DMS153 treated with DMSO at 0.1 percent for 48 hours (cell line): ENCODE data around the gene NDUFB2.
"Not testable (repeated sequence)": the region's sequence is repeated elsewhere in the genome, so short reads cannot be mapped to it uniquely, and the experiment has no call there.

ENCODE experiments used
- DNase-seq: peaks from one replicate; lab custom pipeline; 2025; ENCODE audit not compliant: unreplicated experiment; lab: John Stamatoyannopoulos, UW

The NDUFB2 gene

DNA sequence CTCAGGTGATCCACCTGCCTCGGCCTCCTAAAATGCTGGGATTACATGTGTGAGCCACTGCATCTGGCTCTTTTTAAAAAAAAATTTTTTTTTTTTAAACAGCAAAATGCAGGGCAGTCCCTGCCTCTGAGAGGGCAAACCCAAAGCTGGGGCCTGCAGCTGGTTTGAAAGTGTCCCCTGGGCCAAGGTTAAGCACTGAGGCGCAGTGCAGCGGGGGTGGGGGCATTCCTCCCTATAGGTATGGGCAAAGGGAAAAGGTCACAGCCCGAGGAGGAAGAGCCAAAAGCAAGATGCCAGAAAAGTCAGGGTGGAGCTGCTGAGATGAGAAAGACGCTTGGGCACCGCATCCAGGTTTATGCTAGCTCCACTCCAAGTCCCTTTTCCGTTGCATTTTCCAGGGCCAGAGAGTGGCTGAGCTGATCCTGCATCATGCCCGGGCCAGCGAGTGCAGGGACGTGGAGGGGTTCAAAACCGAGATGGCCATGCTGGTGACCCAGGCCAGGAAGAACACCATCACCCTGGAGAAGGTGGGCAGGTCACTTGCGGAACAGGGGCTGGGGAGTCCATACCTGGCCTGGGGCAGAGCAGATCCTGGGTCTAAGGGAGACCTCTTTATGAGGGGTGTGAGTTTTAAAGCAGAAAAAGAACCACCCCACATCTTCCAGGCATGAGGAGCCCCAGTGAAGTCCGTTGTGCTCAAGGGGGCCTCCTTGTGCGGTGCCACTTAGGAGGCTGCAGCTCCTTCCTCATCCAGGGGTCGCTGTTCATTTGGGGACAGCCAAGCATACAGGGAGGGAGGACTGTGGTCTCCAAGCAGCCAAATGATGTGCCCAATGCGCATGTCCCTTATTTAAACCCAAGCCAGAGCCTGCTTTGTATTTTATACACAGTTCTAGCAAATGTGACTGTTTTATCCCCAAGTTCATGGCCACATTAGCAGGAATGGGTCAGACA is 7.0 kb upstream of the NDUFB2 start:
- no peak for DNase-seq

DNA sequence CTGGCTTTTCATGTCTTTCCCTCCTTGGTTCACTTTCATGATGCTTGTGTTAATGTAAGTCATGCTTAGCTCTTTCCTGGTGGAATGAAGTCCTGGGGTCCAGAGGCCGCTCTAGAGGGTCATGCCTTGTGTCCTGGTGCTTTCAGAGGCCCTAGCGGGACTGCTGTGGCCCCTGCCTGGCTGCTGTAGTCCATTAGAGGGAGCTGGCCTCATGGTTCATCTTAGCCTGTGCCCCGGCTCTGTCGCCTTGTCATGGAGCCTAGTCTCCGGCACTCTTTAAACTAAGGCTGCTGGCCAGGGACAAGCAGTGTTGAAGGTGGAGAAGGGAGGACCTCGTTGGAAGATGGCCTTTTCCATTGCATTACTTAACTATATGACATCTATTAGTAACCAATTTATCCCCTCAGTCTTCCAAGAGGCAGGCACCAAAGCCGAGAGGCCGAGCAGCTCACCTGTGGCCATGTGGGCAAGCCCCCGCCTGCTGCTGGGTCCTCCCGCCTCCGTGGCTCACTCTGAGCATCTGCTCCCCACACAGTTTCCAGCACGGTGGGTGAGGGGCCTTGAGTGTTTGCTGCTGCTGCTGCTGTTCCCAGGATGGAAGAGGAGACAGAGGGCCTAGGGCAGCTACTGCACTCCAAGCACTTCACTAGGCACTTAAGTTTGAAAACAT is 5.0 kb upstream of the NDUFB2 start:
- no peak for DNase-seq

DNA sequence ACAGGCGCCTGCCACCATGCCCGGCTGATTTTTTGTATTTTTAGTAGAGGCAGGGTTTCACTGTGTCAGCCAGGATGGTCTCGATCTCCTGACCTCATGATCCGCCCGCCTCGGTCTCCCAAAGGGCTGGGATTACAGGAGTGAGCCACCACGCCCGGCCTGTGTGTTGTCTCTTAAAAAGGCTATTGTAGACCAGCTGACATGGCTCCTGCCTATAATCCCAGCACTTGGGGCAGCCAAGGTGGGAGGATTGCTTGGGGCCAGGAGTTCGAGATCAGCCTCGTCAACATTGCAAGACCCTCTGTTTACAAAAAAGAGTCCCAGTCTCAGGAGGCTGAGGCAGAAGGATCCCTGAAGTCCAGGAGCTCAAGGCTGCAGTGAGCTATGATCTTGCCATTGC is 2.7 kb upstream of the NDUFB2 start:
- DNase-seq: not testable (repeated sequence)

DNA sequence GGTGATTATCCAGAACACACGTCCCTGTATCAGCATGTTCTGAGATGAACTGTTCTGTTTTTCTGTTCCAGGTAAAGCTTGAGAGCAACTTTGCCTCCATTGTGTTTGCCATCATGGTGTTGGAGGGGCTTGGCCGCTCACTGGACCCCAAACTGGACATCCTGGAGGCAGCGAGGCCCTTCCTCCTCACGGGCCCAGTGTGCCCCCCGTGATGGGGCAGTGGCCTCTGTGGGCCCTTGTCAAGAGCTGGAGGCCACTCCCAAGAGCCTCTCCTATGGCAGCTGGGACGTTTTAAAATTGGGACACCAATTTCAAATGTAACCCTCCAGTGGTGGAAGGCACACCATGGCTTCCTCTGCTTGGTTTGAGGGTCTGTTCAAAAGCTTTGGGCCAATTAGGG is 1.9 kb upstream of the NDUFB2 start:
- DNase-seq: no peak

DNA sequence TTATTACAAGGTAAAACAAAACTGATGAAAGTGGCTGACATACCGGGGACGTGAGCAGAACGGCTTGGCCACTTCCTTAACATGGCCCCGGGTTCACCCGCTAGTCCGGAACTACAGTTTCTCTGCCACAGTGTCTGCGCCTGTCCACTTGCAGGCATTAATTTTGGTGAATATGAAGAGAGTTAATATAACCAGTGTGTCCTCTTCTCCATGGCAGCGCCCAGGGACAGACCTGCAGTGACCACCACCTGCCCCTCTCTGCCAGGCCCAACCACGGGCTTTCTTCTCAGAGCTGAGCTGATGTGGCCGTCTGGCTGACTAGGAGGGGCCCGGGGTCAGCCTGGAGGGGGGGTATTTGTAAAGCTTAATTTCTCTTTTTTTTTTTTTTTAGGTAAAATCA is 1.1 kb upstream of the NDUFB2 start:
- DNase-seq: no peak

DNA sequence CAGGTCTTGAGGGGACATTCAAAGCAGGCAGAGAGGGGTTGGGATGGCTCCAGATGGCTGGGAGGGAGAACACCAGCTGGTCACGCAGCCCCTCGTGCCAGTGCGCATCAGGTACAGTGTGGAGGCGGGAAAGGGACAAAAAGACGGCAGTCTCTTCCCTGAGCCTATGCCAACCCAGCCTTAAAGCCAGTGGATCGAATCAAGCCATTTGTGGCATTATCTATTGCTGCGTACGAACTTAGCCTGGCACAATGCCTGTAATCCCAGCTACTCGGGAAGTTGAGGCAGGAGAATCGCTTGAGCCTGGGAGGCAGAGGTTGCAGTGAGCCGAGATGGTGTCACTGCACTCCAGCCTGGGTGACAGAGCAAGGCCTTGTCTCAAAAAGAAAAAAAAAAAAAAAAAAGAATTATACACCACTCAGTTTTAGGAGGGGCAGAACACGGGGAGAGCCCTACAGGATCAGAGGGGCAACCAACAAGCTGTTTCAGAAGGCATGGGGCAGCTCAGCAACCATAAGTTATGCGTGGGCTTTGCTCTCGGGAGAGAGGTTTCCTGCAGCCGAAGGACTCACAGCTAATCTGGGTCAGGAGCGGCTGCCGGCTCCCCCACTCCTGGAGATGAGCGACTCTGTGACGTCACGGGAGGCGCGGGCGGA is 356 bp upstream of the NDUFB2 start:
- DNase-seq: no peak

DNA sequence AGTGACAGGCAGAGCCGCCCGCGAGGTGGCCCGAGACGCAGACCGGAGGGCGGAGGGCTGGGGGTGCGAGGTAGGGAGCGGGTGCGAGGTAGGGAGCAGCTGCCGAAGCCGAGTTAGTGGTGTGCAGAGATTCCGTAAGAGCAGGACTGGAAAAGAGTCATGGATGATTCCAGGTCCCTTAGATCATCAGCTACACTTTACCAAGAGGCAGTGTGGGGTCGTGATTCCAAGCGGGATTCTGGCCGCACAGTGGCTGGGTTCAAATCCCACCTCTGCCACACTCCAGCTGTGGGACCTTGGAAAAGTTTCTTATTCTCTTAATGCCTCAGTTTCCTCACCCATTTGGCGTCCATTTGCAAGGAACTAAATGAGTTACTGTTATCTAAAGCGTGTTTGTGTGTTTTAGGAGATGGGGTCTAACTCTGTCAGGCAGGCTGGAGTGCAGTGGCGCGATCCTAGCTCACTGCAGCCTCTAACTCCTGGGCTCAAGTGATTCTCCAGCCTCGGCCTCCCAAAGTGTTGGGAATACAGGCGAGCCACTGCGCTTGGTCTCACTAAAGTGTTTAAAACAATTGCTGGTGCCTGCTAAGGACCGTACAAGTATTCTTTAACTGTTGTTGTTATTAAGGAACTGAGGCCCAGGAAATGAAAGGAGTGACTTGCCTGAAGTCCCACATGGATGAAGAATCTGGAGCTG is 1.1 kb downstream of the NDUFB2 start:
- DNase-seq: no peak

DNA sequence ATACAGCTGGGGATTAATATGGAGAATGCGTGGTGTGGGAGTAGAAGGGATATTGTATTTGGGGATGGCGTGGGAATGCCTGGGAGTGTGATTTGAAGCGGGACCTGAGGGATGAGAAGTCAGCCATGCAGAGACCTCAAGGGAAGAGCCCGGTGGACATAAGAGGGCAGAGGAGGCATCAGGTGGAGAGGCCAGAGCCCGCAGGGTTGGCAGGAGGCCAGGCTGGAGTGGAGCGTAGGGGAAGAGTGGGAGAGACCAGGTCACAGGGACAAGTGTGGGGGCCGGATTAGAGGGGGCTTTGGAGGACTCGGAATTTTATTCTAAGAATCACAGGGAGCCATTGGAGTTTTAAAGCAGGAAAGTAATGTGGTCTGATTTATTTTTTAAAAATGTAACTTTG is 2.0 kb downstream of the NDUFB2 start:
- DNase-seq: no peak

DNA sequence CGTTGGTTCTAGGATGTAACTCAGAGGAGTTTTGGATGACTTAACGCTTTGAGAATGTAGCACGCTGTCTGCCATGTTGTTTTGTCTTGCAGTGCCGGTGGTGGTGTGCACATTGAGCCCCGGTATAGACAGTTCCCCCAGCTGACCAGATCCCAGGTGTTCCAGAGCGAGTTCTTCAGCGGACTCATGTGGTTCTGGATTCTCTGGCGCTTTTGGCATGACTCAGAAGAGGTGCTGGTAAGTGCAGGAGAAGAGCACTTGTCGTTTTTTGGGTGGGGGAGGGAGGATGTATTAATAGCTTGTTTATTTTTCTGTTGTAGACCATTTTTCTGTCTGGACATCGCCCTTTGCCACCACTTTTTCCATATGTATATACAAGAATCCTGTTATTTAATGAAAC is 6.3 kb downstream of the NDUFB2 start:
- DNase-seq: no peak

DNA sequence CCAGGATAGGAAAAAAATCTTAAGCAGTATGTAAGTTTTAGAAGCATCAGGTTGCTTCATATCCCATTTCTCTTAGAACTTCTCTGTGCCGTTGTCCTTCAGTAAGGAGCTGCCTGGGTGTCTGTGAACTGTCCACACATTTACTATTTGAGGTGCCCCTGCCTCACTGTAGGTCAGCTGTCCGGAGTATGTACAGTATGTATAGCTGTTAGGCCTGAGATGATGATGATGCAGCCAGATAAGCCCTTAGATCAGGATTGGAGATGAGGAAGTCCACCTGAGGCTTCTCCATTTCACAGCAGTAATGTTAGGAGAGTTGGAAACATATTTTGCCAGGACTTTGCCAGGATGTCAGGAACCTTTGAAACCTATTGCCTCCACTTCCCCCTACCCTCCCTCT is 7.7 kb downstream of the NDUFB2 start:
- no peak for DNase-seq

DNA sequence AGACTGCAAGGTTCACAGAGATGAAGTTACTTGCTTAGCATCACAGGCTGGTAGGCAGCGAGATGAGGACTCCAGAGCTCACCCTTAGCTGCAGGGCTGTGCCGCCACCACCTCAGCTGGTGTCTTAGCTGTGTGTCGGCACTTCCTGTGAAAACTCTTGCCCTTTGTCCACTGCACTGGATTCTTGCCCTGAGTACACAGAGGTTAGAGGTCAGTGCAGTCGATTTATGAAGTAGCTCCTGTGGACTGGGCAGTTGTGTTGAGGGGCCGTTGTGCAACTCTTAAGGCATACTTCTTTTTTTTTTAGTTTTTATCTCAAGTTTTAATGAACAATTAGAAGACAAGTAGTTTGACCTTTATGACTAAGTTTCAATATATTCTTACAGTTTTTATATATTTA is 10.6 kb downstream of the NDUFB2 start:
- no peak for DNase-seq

DNA sequence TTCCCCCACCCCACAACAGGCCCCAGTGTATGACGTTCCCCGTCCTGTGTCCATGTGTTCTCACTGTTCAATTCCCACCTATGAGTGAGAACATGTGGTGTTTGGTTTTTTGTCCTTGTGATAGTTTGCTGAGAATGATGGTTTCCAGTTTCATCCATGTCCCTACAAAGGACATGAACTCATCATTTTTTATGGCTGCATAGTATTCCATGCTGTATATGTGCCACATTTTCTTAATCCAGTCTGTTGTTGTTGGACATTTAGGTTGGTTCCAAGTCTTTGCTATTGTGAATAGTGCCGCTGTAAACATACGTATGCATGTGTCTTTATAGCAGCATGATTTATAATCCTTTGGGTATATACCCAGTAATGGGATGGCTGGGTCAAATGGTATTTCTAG is 12.3 kb downstream of the NDUFB2 start:
- DNase-seq: not testable (repeated sequence)

DNA sequence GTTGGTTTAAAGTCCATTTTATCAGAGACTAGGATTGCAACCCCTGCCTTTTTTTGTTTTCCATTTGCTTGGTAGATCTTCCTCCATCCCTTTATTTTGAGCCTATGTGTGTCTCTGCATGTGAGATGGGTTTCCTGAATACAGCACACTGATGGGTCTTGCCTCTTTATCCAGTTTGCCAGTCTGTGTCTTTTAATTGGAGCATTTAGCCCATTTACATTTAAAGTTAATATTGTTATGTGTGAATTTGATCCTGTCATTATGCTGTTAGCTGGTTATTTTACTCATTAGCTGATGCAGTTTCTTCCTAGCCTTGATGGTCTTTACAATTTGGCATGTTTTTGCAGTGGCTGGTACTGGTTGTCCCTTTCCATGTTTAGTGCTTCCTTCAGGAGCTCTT is 15.9 kb downstream of the NDUFB2 start:
- DNase-seq: not testable (repeated sequence)

DNA sequence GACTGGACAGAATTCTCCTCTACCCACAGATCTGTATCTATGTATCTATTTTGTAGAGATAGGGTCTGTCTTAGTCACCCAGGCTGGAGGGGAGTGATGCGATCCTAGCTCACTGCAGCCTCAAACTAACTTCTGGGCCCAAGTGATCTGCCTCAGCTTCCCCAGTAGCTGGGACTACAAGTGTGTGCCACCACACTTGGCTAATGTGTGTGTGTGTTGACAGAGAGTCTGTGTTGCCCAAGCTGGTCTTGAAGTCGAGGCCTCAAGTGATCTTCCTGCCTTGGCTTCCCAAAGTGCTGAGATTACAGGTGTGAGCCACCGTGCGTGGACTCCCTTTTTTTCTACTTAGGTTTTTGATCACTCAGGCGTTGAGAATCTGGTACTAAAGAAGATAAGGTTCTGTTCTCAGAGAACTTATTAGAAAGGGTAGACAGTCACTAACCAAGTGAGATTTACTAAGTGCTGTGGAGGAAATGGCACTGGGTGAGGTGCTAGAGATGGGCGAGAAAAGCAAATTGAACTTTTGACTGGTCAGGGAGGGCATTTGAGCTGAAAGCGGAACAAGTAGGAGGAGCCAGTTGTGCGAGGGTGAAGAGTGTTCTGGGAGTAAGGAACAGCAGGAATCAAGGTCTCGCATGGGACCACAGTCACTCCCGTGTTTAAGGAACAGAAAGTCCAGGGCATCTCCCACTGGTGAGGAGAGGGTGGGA is 18.0 kb downstream of the NDUFB2 start:
- no peak for DNase-seq

DNA sequence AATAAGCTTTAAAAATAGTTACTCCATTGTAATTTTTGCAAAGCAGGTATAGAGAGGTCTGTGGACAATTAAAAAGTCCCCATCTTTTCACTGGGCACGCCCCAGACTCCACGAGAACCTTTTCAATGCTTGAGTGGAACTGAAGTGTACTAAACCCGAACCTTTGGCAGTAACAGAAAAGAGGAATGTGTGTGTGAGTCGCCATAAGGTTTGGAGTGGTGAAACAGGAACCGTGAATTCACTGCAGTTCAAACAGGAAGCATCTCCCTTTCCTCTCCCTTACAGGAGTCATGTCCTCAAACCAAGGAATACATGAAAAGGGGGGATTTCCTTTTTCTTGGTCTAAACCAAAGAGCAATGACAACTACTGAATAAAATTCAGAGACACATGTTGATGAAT is 23.2 kb downstream of the NDUFB2 start:
- no peak for DNase-seq

DNA sequence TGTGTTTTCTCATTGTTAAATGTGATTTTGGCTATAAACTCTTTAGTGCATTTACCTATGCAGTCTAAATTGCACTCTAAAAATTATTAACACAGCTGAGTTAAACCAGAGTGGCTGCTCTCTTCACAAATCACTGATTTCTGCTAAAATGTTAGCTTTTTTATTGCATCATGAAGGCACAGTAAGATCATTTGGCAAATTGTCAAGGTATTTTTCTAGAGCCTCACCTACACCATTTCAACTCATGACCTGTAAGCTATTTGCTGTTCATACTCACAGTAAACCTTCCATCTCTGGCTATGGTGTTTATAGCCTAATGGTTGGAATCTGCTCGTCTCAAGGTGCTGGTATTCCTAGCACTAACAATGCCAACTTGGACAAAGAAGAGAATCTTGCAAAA is 25.7 kb downstream of the NDUFB2 start:
- DNase-seq: no peak

DNA sequence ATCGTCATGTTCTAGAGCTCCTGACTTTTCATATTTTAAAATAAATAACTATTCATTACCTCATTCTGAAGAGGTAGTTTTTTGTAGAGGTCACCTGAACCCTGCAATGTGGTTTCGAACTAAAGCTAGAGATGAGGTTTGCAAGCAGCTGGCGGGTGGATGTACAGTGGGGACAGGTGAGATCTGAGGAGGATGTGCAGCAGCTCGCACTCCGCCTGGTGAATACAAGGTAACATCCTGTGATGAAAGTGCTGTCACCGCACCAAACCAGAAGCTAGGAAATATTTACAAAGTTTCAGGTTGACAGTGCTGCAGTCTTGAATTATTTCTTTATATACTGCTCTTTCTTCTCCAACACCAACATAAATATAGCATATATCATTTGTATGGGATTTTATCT is 26.5 kb downstream of the NDUFB2 start:
- no peak for DNase-seq

DNA sequence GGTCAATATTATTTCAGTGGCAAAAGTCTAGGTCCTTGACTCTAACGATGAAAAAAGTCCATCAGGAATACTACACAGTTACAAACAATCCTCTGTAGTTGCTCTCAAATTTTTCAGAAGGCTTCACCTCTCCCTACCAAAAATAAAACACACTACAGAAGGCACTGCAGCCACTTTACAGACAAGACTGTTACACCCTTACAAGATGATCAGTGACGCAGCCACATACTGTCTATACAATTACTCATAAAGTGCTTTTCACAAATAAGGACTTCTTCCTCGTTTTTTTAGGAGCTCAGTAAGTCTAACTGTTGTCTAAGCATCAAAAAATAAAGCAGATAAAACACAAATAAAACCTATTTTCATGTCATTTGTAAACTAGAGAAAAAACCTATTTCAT is 27.1 kb downstream of the NDUFB2 start:
- DNase-seq: no peak

DNA sequence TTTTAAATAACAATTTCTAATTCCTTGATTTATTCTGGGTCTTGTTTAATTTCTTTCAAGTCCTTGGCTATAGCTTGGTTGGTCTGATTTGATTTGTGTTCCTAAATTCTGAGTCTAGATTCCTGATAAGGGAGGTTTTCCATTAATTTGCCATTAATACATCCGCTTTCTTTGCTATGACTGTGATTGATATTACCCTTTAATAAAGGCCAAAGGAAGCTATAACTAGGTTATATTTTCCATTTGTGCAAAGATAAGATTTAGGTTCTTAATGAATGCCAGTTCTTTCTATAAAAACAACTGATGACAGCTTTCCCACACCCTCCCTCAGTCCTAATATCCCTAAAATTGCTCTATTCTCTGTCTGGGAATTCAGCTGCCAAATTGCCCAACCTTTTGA is 28.2 kb downstream of the NDUFB2 start:
- no peak for DNase-seq

DNA sequence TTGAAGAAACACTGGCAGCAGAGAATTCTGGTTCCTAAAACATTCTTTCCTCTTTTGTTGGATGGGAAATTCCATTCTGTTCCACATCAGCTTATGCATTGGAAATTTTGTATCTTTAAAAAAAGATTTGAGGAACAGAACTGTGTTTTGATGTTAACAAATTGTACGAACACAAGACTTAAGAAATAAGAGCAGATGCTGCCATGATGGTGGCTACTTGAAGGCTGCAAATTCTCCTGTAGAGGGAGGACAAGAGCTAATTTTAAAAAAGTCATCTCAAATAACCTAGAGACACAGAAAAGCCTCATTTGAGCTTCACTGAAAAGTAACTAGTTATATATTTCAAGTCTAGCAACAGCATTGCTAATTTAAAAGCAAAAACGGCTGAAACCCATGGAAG is 29.8 kb downstream of the NDUFB2 start:
- DNase-seq: no peak

DNA sequence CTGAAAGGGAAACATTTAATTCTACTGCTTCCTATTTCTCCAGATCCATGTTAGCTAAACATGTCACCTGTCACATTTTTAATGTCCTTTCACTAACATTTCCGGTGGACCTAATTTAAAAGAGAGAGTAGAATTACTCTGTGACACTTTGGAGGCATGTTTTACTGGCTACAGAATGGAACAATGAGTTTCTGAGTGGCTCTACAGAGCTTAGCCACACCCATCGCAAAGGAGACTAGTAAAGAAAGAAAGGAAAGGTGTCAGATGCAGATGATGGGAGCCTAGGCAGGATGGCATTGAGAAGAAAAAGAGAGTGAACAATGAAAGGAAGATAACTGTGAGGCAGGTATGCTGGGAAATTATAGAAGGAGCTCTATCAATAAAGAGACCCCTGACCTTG is 35.9 kb downstream of the NDUFB2 start:
- DNase-seq: no peak
